HL-60 (cell line): Measurements from ENCODE around the gene TBC1D22A.

ENCODE experiments used
- CTCF ChIP-seq: IDR thresholded peaks from one replicate; pipeline ENCODE4 v1.5.1; 2011; ENCODE audit warnings: low read length, control low read depth, inconsistent platforms; ENCODE audit not compliant: insufficient read depth
- GABPA ChIP-seq: IDR thresholded peaks from 2 replicates; pipeline ENCODE4 v1.6.1; 2012; ENCODE audit warnings: low read depth
- POLR2AphosphoS5 ChIP-seq: IDR thresholded peaks from 2 replicates; pipeline ENCODE4 v1.6.1; 2012; ENCODE audit warnings: low read depth
- REST ChIP-seq: IDR thresholded peaks from 2 replicates; pipeline ENCODE4 v1.6.1; 2012; ENCODE audit warnings: low read depth; ENCODE audit not compliant: insufficient replicate concordance

- TF ChIP-seq CTCF (no peak), POLR2AphosphoS5 (no peak), REST (no peak), GABPA (no peak)
Measured at GRCh38 chr22:47091921-47092700, 329.7 kb downstream of the TBC1D22A start.
